ENCODE measurements around the gene NPAS3.

The NPAS3 gene

GRCh38 chr14:33297565-33297964, 358.9 kb downstream of the NPAS3 start:
- Histone ChIP-seq H3K27ac (ENCODE audit: low read length) (no peak overlapping the region), H3K4me2 (ENCODE audit: low read depth, low read length) (no peak overlapping the region), H3K4me3 (ENCODE audit: low read length) (no peak overlapping the region), H3K36me3 (replicated peaks; ENCODE audit: insufficient read depth, low read length) (no peaks in the 10 kb centered on the region), H3K9ac (ENCODE audit: low read length) (no peak overlapping the region), H3K4me1 (ENCODE audit: low read length) (no peaks in the 10 kb centered on the region), H2AFZ (ENCODE audit: low read length) (no peak overlapping the region), H3K27me3 (replicated peaks; ENCODE audit: insufficient read depth, low read length) (no peaks in the 10 kb centered on the region), H3K79me2 (ENCODE audit: low read length) (no peaks in the 10 kb centered on the region), H4K20me1 (ENCODE audit: insufficient read depth, low read length) (no peaks in the 10 kb centered on the region), H3K9me2 (replicated peaks; ENCODE audit: insufficient read depth, low read length) (no peaks in the 10 kb centered on the region), H3K9me3 (replicated peaks; ENCODE audit: insufficient read depth, low read length) (no peaks in the 10 kb centered on the region), H3F3A (ENCODE audit: insufficient read depth, low read length) (no peaks in the 10 kb centered on the region)
- DNase-seq, result no peak
- TF ChIP-seq EZH2phosphoT487 (IDR thresholded peaks at IDR 0.05; ENCODE audit: low read length) (no peak), CTCF (IDR thresholded peaks at IDR 0.05; ENCODE audit: low read length) (no peak), EZH2 (optimal IDR thresholded peaks at IDR 0.05; ENCODE audit: low read depth, low read length) (no peak)

- Histone ChIP-seq H3K9me3 (replicated peaks; ENCODE audit: insufficient read depth, low read length) (no peaks in the 10 kb centered on the region), H3F3A (ENCODE audit: insufficient read depth, low read length) (no peaks in the 10 kb centered on the region), H3K36me3 (replicated peaks; ENCODE audit: insufficient read depth, low read length) (no peaks in the 10 kb centered on the region), H3K27ac (ENCODE audit: low read length) (no peak overlapping the region), H3K4me3 (ENCODE audit: low read length) (no peak overlapping the region), H3K9ac (ENCODE audit: low read length) (no peak overlapping the region), H4K20me1 (ENCODE audit: insufficient read depth, low read length) (no peaks in the 10 kb centered on the region), H3K27me3 (replicated peaks; ENCODE audit: insufficient read depth, low read length) (no peaks in the 10 kb centered on the region), H2AFZ (ENCODE audit: low read length) (no peak overlapping the region), H3K79me2 (ENCODE audit: low read length) (no peaks in the 10 kb centered on the region), H3K9me2 (replicated peaks; ENCODE audit: insufficient read depth, low read length) (no peaks in the 10 kb centered on the region), H3K4me2 (ENCODE audit: low read depth, low read length) (no peak overlapping the region), H3K4me1 (ENCODE audit: low read length) (no peaks in the 10 kb centered on the region)
- TF ChIP-seq EZH2phosphoT487 (IDR thresholded peaks at IDR 0.05; ENCODE audit: low read length), result no peak
- no peak for TF ChIP-seq EZH2 (optimal IDR thresholded peaks at IDR 0.05; ENCODE audit: low read depth, low read length)
- no peak for TF ChIP-seq CTCF (IDR thresholded peaks at IDR 0.05; ENCODE audit: low read length)
- DNase-seq, result no peak
Measured at GRCh38 chr14:33307691-33308251, 369.1 kb downstream of the NPAS3 start.

GRCh38 chr14:33309106-33309505, 370.4 kb downstream of the NPAS3 start:
- H3K79me2 ChIP-seq (ENCODE audit: low read length), result no peaks in the 10 kb centered on the region
- no peak overlapping the region for H3K9ac ChIP-seq (ENCODE audit: low read length)
- no peak overlapping the region for H3K27ac ChIP-seq (ENCODE audit: low read length)
- no peak for TF ChIP-seq CTCF (IDR thresholded peaks at IDR 0.05; ENCODE audit: low read length)
- no peak for TF ChIP-seq EZH2 (optimal IDR thresholded peaks at IDR 0.05; ENCODE audit: low read depth, low read length)
- no peak for TF ChIP-seq EZH2phosphoT487 (IDR thresholded peaks at IDR 0.05; ENCODE audit: low read length)
- no peak overlapping the region for H3K4me3 ChIP-seq (ENCODE audit: low read length)
- no peaks in the 10 kb centered on the region for H3K27me3 ChIP-seq (replicated peaks; ENCODE audit: insufficient read depth, low read length)
- H2AFZ ChIP-seq (ENCODE audit: low read length), result no peak overlapping the region
- no peaks in the 10 kb centered on the region for H3K36me3 ChIP-seq (replicated peaks; ENCODE audit: insufficient read depth, low read length)
- no peaks in the 10 kb centered on the region for H3K4me1 ChIP-seq (ENCODE audit: low read length)
- no peaks in the 10 kb centered on the region for H4K20me1 ChIP-seq (ENCODE audit: insufficient read depth, low read length)
- H3K4me2 ChIP-seq (ENCODE audit: low read depth, low read length), result no peak overlapping the region
- DNase-seq, result no peak
- no peaks in the 10 kb centered on the region for H3K9me3 ChIP-seq (replicated peaks; ENCODE audit: insufficient read depth, low read length)
- no peaks in the 10 kb centered on the region for H3F3A ChIP-seq (ENCODE audit: insufficient read depth, low read length)
- H3K9me2 ChIP-seq (replicated peaks; ENCODE audit: insufficient read depth, low read length), result no peaks in the 10 kb centered on the region
